HEK293 (cell line): ENCODE data around the gene CELSR1.
A peak's percentile ranks its signal among the peaks of the same experiment; 100 is the strongest.

ENCODE experiments used
- GLIS2 ChIP-seq: fragments of 450-650 bp; formaldehyde crosslinking; IDR thresholded peaks from 2 replicates; pipeline ENCODE4 v1.5.1; 2016; ENCODE audit warnings: missing biosample characterization, missing genetic modification characterization
- HIC1 ChIP-seq: fragments of 450-650 bp; formaldehyde crosslinking; IDR thresholded peaks from 2 replicates; pipeline ENCODE4 v1.5.1; 2016; ENCODE audit warnings: missing biosample characterization, missing genetic modification characterization
- OSR2 ChIP-seq: fragments of 450-650 bp; formaldehyde crosslinking; IDR thresholded peaks from 2 replicates; pipeline ENCODE4 v1.5.1; 2016; ENCODE audit warnings: missing biosample characterization, missing genetic modification characterization
- SP3 ChIP-seq: fragments of 450-650 bp; formaldehyde crosslinking; IDR thresholded peaks from 2 replicates; pipeline ENCODE4 v1.5.1; 2016; ENCODE audit warnings: missing biosample characterization, missing genetic modification characterization
- ZBTB20 ChIP-seq: fragments of 450-650 bp; formaldehyde crosslinking; IDR thresholded peaks from 2 replicates; pipeline ENCODE4 v1.5.1; 2016; ENCODE audit warnings: missing biosample characterization, missing genetic modification characterization
- ZBTB7A ChIP-seq: fragments of 450-650 bp; formaldehyde crosslinking; IDR thresholded peaks from 2 replicates; pipeline ENCODE4 v1.5.1; 2016; ENCODE audit warnings: low read depth, missing biosample characterization, missing genetic modification characterization
- ZNF121 ChIP-seq: fragments of 450-650 bp; formaldehyde crosslinking; IDR thresholded peaks from 2 replicates; pipeline ENCODE4 v1.5.1; 2016; ENCODE audit warnings: missing biosample characterization, missing genetic modification characterization
- ZNF157 ChIP-seq: fragments of 450-650 bp; formaldehyde crosslinking; IDR thresholded peaks from 2 replicates; pipeline ENCODE4 v1.5.1; 2016; ENCODE audit warnings: missing biosample characterization, missing genetic modification characterization
- ZNF266 ChIP-seq: fragments of 450-650 bp; formaldehyde crosslinking; IDR thresholded peaks from 2 replicates; pipeline ENCODE4 v1.5.1; 2016; ENCODE audit warnings: missing biosample characterization, missing genetic modification characterization, low read depth
- ZNF518A ChIP-seq: fragments of 450-650 bp; formaldehyde crosslinking; conservative IDR thresholded peaks from 2 replicates; pipeline ENCODE4 v1.5.1; 2016; ENCODE audit warnings: low read depth, missing biosample characterization, missing genetic modification characterization
- ZNF791 ChIP-seq: fragments of 450-650 bp; formaldehyde crosslinking; IDR thresholded peaks from 2 replicates; pipeline ENCODE4 v1.5.1; 2016; ENCODE audit warnings: missing biosample characterization, missing genetic modification characterization
- TF ChIP-seq, protein P1 (sequence below): fragments of 450-650 bp; formaldehyde crosslinking; IDR thresholded peaks from 2 replicates; pipeline ENCODE4 v1.5.1; 2016; ENCODE audit warnings: missing biosample characterization, missing genetic modification characterization
- TF ChIP-seq, protein P2 (sequence below): fragments of 450-650 bp; formaldehyde crosslinking; optimal IDR thresholded peaks from 2 replicates; pipeline ENCODE3; 2016; ENCODE audit warnings: missing biosample characterization, mild to moderate bottlenecking, missing genetic modification characterization
- TF ChIP-seq, protein P3 (sequence below): fragments of 450-650 bp; formaldehyde crosslinking; IDR thresholded peaks from 2 replicates; pipeline ENCODE4 v1.5.1; 2016; ENCODE audit warnings: missing biosample characterization, missing genetic modification characterization

Gene CELSR1

DNA sequence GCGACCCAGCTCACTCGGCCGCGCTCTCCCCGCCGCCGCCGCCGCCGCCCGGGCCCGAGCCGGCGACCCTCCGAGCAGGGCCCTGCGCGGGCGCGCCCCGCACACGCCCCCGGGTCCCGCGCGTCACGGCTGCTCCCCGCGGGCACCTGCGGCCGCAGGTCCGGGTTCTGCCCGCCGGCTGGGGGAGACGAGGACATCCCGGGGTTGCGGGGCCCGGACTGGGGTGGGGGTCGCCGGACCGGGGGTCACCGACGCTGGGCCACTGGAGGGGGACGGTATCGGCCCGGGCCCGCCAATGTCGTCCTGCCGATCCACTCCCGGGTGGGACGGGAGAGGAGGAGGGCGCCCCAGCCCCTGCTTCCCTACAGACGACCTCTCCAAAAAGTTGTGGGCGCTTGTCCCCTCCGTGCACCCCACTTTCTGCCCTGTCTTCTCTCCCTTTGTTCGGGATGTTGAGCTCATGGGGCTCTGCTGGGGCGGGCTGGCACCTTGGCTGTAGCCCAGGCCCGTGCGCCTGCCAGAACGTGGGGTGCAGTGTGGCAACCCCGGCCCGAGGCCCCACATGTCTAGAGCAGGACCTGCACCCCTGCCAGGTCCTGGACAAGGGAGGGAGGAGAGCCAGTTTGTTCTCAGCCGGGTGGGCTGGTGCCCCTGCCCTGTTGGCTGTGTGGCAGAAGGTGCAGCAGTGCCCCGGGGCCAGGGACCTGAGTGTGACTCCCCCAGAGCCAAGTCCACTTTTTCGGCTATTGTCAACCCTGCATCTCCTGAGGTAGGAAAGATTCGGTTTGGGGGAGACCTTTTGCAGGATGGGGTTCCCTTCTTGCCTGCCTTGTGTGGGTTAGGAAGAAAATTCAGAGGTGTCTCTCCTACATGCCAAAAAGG is 40.2 kb upstream of the CELSR1 start (continued):
- no peak for TF ChIP-seq ZNF518A (tag by site-specific recombination)
- TF ChIP-seq OSR2 (tag by site-specific recombination) = no peak
- TF ChIP-seq, protein P1, sequence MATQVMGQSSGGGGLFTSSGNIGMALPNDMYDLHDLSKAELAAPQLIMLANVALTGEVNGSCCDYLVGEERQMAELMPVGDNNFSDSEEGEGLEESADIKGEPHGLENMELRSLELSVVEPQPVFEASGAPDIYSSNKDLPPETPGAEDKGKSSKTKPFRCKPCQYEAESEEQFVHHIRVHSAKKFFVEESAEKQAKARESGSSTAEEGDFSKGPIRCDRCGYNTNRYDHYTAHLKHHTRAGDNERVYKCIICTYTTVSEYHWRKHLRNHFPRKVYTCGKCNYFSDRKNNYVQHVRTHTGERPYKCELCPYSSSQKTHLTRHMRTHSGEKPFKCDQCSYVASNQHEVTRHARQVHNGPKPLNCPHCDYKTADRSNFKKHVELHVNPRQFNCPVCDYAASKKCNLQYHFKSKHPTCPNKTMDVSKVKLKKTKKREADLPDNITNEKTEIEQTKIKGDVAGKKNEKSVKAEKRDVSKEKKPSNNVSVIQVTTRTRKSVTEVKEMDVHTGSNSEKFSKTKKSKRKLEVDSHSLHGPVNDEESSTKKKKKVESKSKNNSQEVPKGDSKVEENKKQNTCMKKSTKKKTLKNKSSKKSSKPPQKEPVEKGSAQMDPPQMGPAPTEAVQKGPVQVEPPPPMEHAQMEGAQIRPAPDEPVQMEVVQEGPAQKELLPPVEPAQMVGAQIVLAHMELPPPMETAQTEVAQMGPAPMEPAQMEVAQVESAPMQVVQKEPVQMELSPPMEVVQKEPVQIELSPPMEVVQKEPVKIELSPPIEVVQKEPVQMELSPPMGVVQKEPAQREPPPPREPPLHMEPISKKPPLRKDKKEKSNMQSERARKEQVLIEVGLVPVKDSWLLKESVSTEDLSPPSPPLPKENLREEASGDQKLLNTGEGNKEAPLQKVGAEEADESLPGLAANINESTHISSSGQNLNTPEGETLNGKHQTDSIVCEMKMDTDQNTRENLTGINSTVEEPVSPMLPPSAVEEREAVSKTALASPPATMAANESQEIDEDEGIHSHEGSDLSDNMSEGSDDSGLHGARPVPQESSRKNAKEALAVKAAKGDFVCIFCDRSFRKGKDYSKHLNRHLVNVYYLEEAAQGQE (tag by site-specific recombination) = no peak
- TF ChIP-seq ZNF266 (tag by site-specific recombination) = no peak
- peak; percentile 30; the same call in 1 of the 2 replicates for TF ChIP-seq GLIS2 (tag by site-specific recombination)
- TF ChIP-seq SP3 (tag by site-specific recombination) = no peak
- TF ChIP-seq, protein P2, sequence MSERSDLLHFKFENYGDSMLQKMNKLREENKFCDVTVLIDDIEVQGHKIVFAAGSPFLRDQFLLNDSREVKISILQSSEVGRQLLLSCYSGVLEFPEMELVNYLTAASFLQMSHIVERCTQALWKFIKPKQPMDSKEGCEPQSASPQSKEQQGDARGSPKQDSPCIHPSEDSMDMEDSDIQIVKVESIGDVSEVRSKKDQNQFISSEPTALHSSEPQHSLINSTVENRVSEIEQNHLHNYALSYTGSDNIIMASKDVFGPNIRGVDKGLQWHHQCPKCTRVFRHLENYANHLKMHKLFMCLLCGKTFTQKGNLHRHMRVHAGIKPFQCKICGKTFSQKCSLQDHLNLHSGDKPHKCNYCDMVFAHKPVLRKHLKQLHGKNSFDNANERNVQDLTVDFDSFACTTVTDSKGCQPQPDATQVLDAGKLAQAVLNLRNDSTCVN (tag by site-specific recombination) = peak; percentile 42
- no peak for TF ChIP-seq ZNF157 (tag by site-specific recombination)
- TF ChIP-seq, protein P3, sequence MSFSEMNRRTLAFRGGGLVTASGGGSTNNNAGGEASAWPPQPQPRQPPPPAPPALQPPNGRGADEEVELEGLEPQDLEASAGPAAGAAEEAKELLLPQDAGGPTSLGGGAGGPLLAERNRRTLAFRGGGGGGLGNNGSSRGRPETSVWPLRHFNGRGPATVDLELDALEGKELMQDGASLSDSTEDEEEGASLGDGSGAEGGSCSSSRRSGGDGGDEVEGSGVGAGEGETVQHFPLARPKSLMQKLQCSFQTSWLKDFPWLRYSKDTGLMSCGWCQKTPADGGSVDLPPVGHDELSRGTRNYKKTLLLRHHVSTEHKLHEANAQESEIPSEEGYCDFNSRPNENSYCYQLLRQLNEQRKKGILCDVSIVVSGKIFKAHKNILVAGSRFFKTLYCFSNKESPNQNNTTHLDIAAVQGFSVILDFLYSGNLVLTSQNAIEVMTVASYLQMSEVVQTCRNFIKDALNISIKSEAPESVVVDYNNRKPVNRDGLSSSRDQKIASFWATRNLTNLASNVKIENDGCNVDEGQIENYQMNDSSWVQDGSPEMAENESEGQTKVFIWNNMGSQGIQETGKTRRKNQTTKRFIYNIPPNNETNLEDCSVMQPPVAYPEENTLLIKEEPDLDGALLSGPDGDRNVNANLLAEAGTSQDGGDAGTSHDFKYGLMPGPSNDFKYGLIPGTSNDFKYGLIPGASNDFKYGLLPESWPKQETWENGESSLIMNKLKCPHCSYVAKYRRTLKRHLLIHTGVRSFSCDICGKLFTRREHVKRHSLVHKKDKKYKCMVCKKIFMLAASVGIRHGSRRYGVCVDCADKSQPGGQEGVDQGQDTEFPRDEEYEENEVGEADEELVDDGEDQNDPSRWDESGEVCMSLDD (tag by site-specific recombination) = peak; percentile 90
- TF ChIP-seq ZNF121 = no peak
- no peak; the same call in 1 of the 2 replicates for TF ChIP-seq ZBTB7A (tag by site-specific recombination)
- peak; percentile 83; the same call in 1 of the 2 replicates for TF ChIP-seq ZBTB20
- no peak for TF ChIP-seq ZNF791
- TF ChIP-seq HIC1 (tag by site-specific recombination) = peak; percentile 67; the same call in 1 of the 2 replicates
